ENCODE results near the gene TANC1. TPM values are rescaled to one million over a fixed set of nuclear protein-coding genes. Genes with fewer than 3 reads are reported as not detected.

Gene TANC1
- total and polyA plus RNA-seq, 2 donors (not counting 3 experiments of a cell fraction or from before 2014, with no cell fraction given) = 58.9 to 99.4 TPM

GRCh38 chr2:159200498-159200897 is 232.1 kb downstream of the TANC1 start:
- ChIA-PET POLR2A (no interaction called here), CTCF (interaction anchor here (0.9 to 1.5 kb wide), 3 partner anchors 18 to 768 kb away, joined by 3 to 4 read pairs (median 3); no protein-coding TSS in a partner anchor)
- H3K27me3 ChIP-seq (ENCODE audit: control insufficient read depth in 2 of 2, insufficient read depth in 2 of 2, low read length in 2 of 2) = no peaks in the 10 kb centered on the region
- no TSS peak for BruUV-seq (replicated peaks)
- dilution Hi-C loops (cut with MboI; ENCODE audit: extremely low pct_ligation_motif_present, low sequenced_read_pairs) = no loop called here
- H3K79me2 ChIP-seq (ENCODE audit: control insufficient read depth, insufficient read depth, low read length) = no peaks in the 10 kb centered on the region
- H2AFZ ChIP-seq (ENCODE audit: low read depth, low read length) = no peak overlapping the region
- H3K9me3 ChIP-seq (replicated peaks; ENCODE audit: control insufficient read depth, insufficient read depth, low read length) = no peaks in the 10 kb centered on the region
- H3K4me2 ChIP-seq (ENCODE audit: insufficient read depth, low read length) = no peak overlapping the region
- no peaks in the 10 kb centered on the region for H3K9me1 ChIP-seq (replicated peaks; ENCODE audit: control insufficient read depth, extremely low read depth, insufficient read depth, low read length)
- TF ChIP-seq FOS (IDR thresholded peaks at IDR 0.05; ENCODE audit: borderline replicate concordance, insufficient read depth, low read length) = no peak
- no peak for TF ChIP-seq CTCF (IDR thresholded peaks at IDR 0.05; ENCODE audit: extremely low read depth in 1 of 2, insufficient read depth in 1 of 2, low read depth in 1 of 2, low read length in 2 of 2)
- TF ChIP-seq POLR2AphosphoS5 (IDR thresholded peaks at IDR 0.05; ENCODE audit: insufficient read depth, low read depth, low read length) = no peak
- no peak for TF ChIP-seq EZH2 (IDR thresholded peaks at IDR 0.05; ENCODE audit: borderline replicate concordance, low read depth, low read length, severe bottlenecking)
- TF ChIP-seq JUN (IDR thresholded peaks at IDR 0.05; ENCODE audit: borderline replicate concordance, insufficient read depth, insufficient read length, low read depth) = no peak
- TF ChIP-seq GATA2 (IDR thresholded peaks at IDR 0.05; ENCODE audit: insufficient read depth, insufficient read length, low read depth, low read length) = no peak
- no peak for TF ChIP-seq POLR2A (IDR thresholded peaks at IDR 0.05; ENCODE audit: low read depth, low read length)
- no peak for TF ChIP-seq MAX (IDR thresholded peaks at IDR 0.05; ENCODE audit: insufficient read depth, insufficient read length)
- no peak for TF ChIP-seq MYC (IDR thresholded peaks at IDR 0.05; ENCODE audit: low read depth, low read length)
- no peak overlapping the region for H3K4me3 ChIP-seq (replicated peaks in 1 of 3; ENCODE audit: insufficient read depth in 1 of 3, low read depth in 1 of 3, low read length in 3 of 3)
- peaks cover 24 to 54% of the 10 kb centered on the region in 2 experiments for H3K36me3 ChIP-seq (ENCODE audit: control insufficient read depth in 2 of 2, extremely low read depth in 1 of 2, insufficient read depth in 2 of 2, low read length in 2 of 2)
- FAIRE-seq (no peak), DNase-seq (ENCODE audit: low read depth, low spot score) (no peak)
- no peaks in the 10 kb centered on the region for H4K20me1 ChIP-seq (replicated peaks; ENCODE audit: control insufficient read depth, extremely low read depth, insufficient read depth, low read length)
- H3K27ac ChIP-seq (ENCODE audit: insufficient read depth, low read depth, low read length) = no peak overlapping the region
- H3K9ac ChIP-seq (replicated peaks; ENCODE audit: extremely low read depth, insufficient read depth, low read length) = no peak overlapping the region
- intact Hi-C loops (cut with micrococcal nuclease) = no loop called here
- no peaks in the 10 kb centered on the region for H3K4me1 ChIP-seq (ENCODE audit: control insufficient read depth, extremely low read depth, insufficient read depth, low read length)
